Endothelial cell (in vitro differentiated cells): ENCODE results near the gene PARD6A. TPM values are rescaled to one million over a fixed set of nuclear protein-coding genes. Genes with fewer than 3 reads are reported as not detected.

Experiments used
- DNase-seq: peaks from one replicate; pipeline ENCODE4 v3.0.0; 2021; ENCODE audit warnings: low spot score
- H3K27ac Mint-ChIP-seq: one replicate; pipeline ENCODE4 v1.8.0; 2021; ENCODE audit warnings: mixed read lengths, inconsistent platforms; ENCODE audit not compliant: unreplicated experiment
- H3K27me3 Mint-ChIP-seq: one replicate; pipeline ENCODE4 v1.8.0; 2021; ENCODE audit warnings: mild to moderate bottlenecking, moderate library complexity, mixed read lengths, inconsistent platforms; ENCODE audit not compliant: unreplicated experiment
- H3K36me3 Mint-ChIP-seq: one replicate; pipeline ENCODE4 v1.8.0; 2021; ENCODE audit warnings: mild to moderate bottlenecking, low read depth, mixed read lengths, inconsistent platforms; ENCODE audit not compliant: unreplicated experiment
- H3K4me1 Mint-ChIP-seq: one replicate; pipeline ENCODE4 v1.8.0; 2021; ENCODE audit warnings: mild to moderate bottlenecking, mixed read lengths, inconsistent platforms; ENCODE audit not compliant: unreplicated experiment
- H3K4me3 Mint-ChIP-seq: one replicate; pipeline ENCODE4 v1.8.0; 2021; ENCODE audit warnings: mild to moderate bottlenecking, mixed read lengths, inconsistent platforms; ENCODE audit not compliant: unreplicated experiment
- H3K9me3 Mint-ChIP-seq: one replicate; pipeline ENCODE4 v1.8.0; 2021; ENCODE audit warnings: mixed read lengths, inconsistent platforms; ENCODE audit not compliant: unreplicated experiment
- CTCF ChIP-seq: fragments of 200-600 bp; sonication (generic); IDR thresholded peaks from one replicate; pipeline ENCODE4 v1.5.0; 2021; ENCODE audit warnings: antibody characterized with exemption; ENCODE audit not compliant: unreplicated experiment
- total RNA-seq: library from RNA; stranded (reverse); fragmentation: NEBNext Ultra II Directional; extraction: Animal tissue kit (Norgen Biotek cat#: 25700); gene quantifications from one replicate; pipeline ENCODE4 v1.2.1, GENCODE V29; 2021; ENCODE audit not compliant: unreplicated experiment

PARD6A gene
- total RNA-seq, 1 donor from 2014 or later, result 1.2 TPM

- TF ChIP-seq CTCF, result no peak
- no peak for DNase-seq
- peaks cover 9% of the 10 kb centered on the region for H3K4me1 Mint-ChIP-seq
- peak overlapping the region; percentile 37 for H3K4me3 Mint-ChIP-seq
- peaks cover 8% of the 10 kb centered on the region for H3K36me3 Mint-ChIP-seq
- H3K27ac Mint-ChIP-seq, result peak overlapping the region; percentile 28
- no peaks in the 10 kb centered on the region for H3K9me3 Mint-ChIP-seq
- peaks cover 23% of the 10 kb centered on the region for H3K27me3 Mint-ChIP-seq
These were observed 10.7 kb upstream of the PARD6A start for GRCh38 chr16:67650023-67650422.

- Mint-ChIP-seq H3K4me1 (peaks cover 9% of the 10 kb centered on the region), H3K9me3 (no peaks in the 10 kb centered on the region), H3K4me3 (no peak overlapping the region), H3K27ac (no peak overlapping the region), H3K27me3 (peaks cover 31% of the 10 kb centered on the region), H3K36me3 (peaks cover 14% of the 10 kb centered on the region)
- no peak for TF ChIP-seq CTCF
- DNase-seq, result no peak
These were observed 9.7 kb upstream of the PARD6A start for GRCh38 chr16:67651039-67651438.

- H3K36me3 Mint-ChIP-seq, result peaks cover 14% of the 10 kb centered on the region
These were observed 8.9 kb upstream of the PARD6A start for GRCh38 chr16:67651847-67652246.

GRCh38 chr16:67652578-67653127 lies 8.1 kb upstream of the PARD6A start:
- Mint-ChIP-seq H3K27me3 (peaks cover 29% of the 10 kb centered on the region), H3K27ac (no peak overlapping the region), H3K4me3 (no peak overlapping the region), H3K9me3 (no peaks in the 10 kb centered on the region), H3K4me1 (peaks cover 9% of the 10 kb centered on the region), H3K36me3 (peaks cover 14% of the 10 kb centered on the region)
- TF ChIP-seq CTCF, result no peak
- no peak for DNase-seq

More at GRCh38 chr16:67651847-67652246, 8.9 kb upstream of the PARD6A start:
- peaks cover 31% of the 10 kb centered on the region for H3K27me3 Mint-ChIP-seq
- no peak overlapping the region for H3K27ac Mint-ChIP-seq
- no peaks in the 10 kb centered on the region for H3K9me3 Mint-ChIP-seq
- H3K4me1 Mint-ChIP-seq, result peaks cover 9% of the 10 kb centered on the region
- no peak for DNase-seq
- no peak for TF ChIP-seq CTCF
- peak overlapping the region; percentile 84 for H3K4me3 Mint-ChIP-seq

GRCh38 chr16:67653128-67653788 lies 7.5 kb upstream of the PARD6A start:
- H3K4me3 Mint-ChIP-seq, result no peak overlapping the region
- H3K36me3 Mint-ChIP-seq, result peaks cover 14% of the 10 kb centered on the region
- DNase-seq, result no peak
- H3K27me3 Mint-ChIP-seq, result peaks cover 29% of the 10 kb centered on the region
- no peak overlapping the region for H3K27ac Mint-ChIP-seq
- peak; percentile 60 for TF ChIP-seq CTCF
- no peaks in the 10 kb centered on the region for H3K9me3 Mint-ChIP-seq
- H3K4me1 Mint-ChIP-seq, result peaks cover 9% of the 10 kb centered on the region
